ENCODE results near the gene C11orf68. TPM values are rescaled to one million over a fixed set of nuclear protein-coding genes. Genes with fewer than 3 reads are reported as not detected.

The C11orf68 gene
- total RNA-seq, 2 donors from 2014 or later: 14.1 to 18.1 TPM

DNA sequence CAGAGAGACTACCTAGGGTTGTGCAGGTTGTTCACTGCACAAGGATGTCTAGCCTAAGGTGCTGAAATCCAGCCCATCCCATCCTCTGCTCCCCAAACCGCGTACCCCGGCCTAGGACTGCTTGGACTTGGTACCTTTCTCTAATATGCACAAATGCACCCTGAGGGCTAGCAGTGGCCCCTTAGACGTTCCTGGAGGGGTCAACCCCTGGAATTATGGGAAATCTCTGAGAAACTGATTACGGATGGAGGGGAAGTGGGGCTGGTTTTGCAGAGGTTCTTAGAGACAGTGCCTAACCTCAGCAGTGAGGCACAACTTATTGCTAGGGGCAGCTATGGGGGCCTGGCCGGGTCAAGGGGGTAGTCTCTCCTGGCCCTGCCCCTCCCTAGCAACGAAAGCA lies 2.5 kb downstream of the C11orf68 start:
- H3K27me3 Mint-ChIP-seq: peaks cover 4% of the 10 kb centered on the region
- DNase-seq (no peak), ATAC-seq (no peak)
- peak overlapping the region; percentile 68 for H3K27ac Mint-ChIP-seq
- no peaks in the 10 kb centered on the region for H3K36me3 Mint-ChIP-seq (ENCODE audit: low read depth)
- peaks cover 24% of the 10 kb centered on the region for H3K4me1 Mint-ChIP-seq
- no peaks in the 10 kb centered on the region for H3K9me3 ChIP-seq (ENCODE audit: control insufficient read depth, low read length, poor library complexity, severe bottlenecking)
- peak overlapping the region; percentile 94 for H3K4me3 Mint-ChIP-seq

DNA sequence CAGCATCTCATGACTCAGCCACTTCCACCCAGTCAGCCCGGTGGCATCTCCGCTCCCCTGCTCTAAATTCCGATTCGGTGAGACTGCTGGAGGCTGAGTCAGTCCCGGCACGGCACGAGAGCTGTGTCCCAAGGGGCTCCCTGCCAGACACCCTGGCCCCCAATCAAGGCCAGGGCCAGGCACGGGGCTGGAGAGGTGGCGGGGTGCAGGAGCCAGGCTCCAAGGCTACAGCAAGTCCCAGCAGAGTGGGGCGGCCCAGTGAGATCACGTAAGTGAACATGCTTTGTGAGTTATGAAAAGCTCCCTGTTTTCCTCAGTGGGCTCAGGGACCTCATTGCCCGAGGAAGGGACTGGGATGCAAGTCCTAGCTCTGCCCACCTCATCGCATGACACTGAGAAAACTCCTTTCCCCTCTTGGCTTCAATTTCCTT lies 3.0 kb downstream of the C11orf68 start:
- DNase-seq: no peak
- peaks cover 5% of the 10 kb centered on the region for H3K27me3 Mint-ChIP-seq
- no peaks in the 10 kb centered on the region for H3K36me3 Mint-ChIP-seq (ENCODE audit: low read depth)
- H3K4me3 Mint-ChIP-seq: peak overlapping the region; percentile 94
- H3K9me3 ChIP-seq (ENCODE audit: control insufficient read depth, low read length, poor library complexity, severe bottlenecking): no peaks in the 10 kb centered on the region
- no peak for ATAC-seq
- no peak overlapping the region for H3K27ac Mint-ChIP-seq
- H3K4me1 Mint-ChIP-seq: peaks cover 24% of the 10 kb centered on the region

DNA sequence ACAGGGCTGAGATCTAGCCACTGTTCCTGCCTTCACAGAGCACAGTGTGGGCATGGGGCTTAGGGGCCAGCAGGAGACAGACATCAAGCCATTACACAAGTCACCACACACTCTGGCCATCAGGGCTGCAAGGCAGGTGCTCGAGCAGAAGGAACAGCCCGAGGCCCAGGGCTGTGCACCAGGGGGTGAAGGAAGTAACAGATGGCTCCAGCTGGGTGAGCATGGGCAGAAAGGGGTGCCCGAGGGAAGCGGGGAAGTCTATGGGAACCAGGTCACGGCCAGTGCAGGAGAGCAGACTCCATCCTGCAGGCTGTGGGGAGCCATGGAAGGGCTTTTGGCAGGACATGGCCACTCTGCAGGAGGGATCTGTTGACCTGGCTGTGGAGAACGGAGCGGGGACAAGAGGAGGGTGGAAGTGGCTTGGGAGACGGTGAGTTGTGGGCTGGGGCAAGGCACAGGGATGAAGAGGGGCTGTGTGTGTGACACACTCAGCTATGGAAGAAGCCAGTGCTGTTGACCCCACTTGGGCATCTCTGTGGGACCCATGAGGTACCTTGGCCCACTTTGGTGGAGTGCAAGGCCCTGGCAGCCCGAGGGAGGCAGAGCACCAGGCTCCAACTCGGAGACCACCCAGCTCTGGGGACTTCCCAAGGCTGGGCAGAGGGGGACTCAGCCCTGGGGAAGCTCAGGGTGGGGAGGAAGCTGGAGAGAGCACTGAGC lies 3.6 kb downstream of the C11orf68 start:
- no peaks in the 10 kb centered on the region for H3K36me3 Mint-ChIP-seq (ENCODE audit: low read depth)
- H3K27ac Mint-ChIP-seq: no peak overlapping the region
- H3K9me3 ChIP-seq (ENCODE audit: control insufficient read depth, low read length, poor library complexity, severe bottlenecking): no peaks in the 10 kb centered on the region
- H3K4me1 Mint-ChIP-seq: peaks cover 22% of the 10 kb centered on the region
- no peak for ATAC-seq
- DNase-seq: no peak
- H3K27me3 Mint-ChIP-seq: peaks cover 5% of the 10 kb centered on the region
- H3K4me3 Mint-ChIP-seq: peak overlapping the region; percentile 50

DNA sequence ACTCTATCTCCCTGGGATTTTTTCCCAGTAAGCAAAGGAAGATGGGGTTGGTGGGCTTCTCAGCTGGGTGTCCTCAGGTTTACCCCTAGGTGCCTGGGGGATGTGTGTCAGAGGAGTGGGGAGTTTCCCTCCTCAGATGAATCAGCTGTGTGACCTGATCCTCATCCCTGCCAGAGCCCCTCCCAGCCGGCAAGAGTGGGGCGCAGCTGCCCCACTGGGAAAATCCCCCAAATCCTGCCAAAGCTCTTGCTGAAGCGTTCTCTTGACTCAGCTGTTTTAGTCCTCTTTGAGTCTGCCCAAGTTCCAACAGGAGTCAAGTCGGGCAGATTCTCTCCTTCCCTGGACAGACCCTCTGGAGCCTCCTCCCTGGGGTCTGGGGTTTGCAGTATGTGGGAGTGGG lies 6.0 kb downstream of the C11orf68 start:
- no peak for ATAC-seq

DNA sequence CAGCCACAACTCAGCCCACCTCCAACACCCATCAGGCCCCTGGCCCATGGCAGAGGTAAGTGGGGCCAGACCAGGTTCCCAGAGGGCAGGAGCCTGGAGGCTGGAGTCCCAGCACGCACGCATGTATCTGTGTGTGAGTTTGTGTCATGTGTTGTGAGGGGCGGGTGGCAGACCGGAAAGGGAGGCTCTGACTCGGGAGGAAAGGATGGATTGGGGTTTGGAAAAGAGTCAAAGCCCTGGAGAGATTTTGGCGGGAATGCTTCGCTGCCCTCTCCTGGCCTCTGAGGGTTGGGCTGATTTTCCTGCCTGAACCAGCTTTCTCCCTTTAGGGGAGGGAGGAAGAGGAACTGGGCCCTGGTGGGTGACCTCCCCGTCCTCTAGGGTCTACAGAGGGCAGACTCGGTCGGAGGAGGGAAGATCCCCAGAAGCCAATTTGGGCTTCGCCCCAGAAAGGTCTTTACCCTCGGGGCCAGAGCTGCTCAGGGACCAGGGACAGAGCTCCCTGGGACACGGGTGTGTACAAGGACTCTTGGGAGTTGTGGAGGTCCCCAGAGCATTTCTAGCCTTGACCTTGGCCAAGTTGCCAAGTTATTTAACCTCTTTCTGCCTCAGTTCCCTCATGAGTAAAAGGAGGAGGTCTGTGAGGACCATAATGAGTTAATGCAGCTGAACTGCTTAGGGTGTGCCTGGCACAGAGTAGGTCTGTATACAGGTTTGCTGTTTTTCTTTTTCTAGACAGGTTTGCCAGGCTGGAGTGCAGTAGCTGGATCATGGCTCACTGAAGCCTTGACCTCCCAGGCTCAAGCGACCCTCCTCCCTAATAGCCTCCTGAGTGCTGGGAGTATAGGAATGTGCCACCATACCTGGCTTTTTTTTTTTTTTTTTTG lies 6.9 kb downstream of the C11orf68 start:
- Mint-ChIP-seq H3K36me3 (ENCODE audit: low read depth) (no peaks in the 10 kb centered on the region), H3K27ac (no peak overlapping the region), H3K4me1 (peaks cover 19% of the 10 kb centered on the region), H3K27me3 (peaks cover 12% of the 10 kb centered on the region), H3K4me3 (no peak overlapping the region)
- ATAC-seq (no peak), DNase-seq (no peak)
- H3K9me3 ChIP-seq (ENCODE audit: control insufficient read depth, low read length, poor library complexity, severe bottlenecking): no peaks in the 10 kb centered on the region

More for the DNA sequence above, 6.0 kb downstream of the C11orf68 start:
- Mint-ChIP-seq H3K27ac (no peak overlapping the region), H3K4me3 (no peak overlapping the region), H3K27me3 (peaks cover 12% of the 10 kb centered on the region), H3K36me3 (ENCODE audit: low read depth) (no peaks in the 10 kb centered on the region), H3K4me1 (peaks cover 23% of the 10 kb centered on the region)
- DNase-seq: no peak
- no peaks in the 10 kb centered on the region for H3K9me3 ChIP-seq (ENCODE audit: control insufficient read depth, low read length, poor library complexity, severe bottlenecking)

DNA sequence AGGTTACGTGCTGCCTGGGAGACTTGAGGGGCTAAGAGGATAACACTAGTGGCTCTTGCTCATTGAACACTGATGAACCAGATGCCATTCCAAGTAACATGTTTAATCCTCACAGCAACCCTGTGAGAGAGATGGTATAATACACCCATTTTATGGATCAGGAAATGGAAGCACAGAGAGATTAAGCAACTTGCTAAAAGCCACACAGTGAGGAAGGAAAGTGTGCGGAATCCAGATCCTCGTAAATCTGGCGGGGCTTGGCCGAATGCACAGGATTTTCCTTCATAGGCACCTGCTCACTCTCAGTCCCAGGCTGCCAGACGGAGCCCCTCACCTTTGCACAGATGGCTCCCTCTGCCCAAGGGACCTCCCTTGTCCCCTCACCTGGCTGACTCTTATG lies 11.0 kb downstream of the C11orf68 start:
- Mint-ChIP-seq H3K4me3 (no peak overlapping the region), H3K27me3 (peaks cover 16% of the 10 kb centered on the region), H3K4me1 (peaks cover 5% of the 10 kb centered on the region), H3K36me3 (ENCODE audit: low read depth) (no peaks in the 10 kb centered on the region), H3K27ac (no peak overlapping the region)
- ATAC-seq (no peak), DNase-seq (no peak)
- no peaks in the 10 kb centered on the region for H3K9me3 ChIP-seq (ENCODE audit: control insufficient read depth, low read length, poor library complexity, severe bottlenecking)

DNA sequence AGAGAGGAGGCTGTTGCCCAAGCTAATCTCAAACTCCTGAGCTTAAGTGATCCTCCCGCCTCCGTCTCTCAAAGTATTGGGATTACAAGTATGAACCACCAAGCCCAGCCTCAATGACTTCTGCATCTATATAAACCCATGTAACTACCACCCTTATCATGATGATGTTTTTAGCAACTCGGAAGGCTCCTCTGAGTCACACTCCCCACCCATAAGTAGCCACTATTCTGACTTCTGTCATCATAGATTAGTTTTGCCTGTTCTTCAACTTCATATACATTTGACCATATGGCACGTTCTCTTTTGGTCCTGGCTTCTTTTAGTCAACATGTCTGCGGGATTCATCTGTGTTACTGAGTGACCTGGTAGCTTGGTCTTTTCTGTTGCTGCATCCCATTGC lies 12.3 kb downstream of the C11orf68 start:
- no peak for ATAC-seq
- Mint-ChIP-seq H3K4me1 (peaks cover 5% of the 10 kb centered on the region), H3K4me3 (no peak overlapping the region), H3K27ac (no peak overlapping the region), H3K36me3 (ENCODE audit: low read depth) (no peaks in the 10 kb centered on the region), H3K27me3 (peaks cover 14% of the 10 kb centered on the region)
- no peak for DNase-seq
- no peaks in the 10 kb centered on the region for H3K9me3 ChIP-seq (ENCODE audit: control insufficient read depth, low read length, poor library complexity, severe bottlenecking)

DNA sequence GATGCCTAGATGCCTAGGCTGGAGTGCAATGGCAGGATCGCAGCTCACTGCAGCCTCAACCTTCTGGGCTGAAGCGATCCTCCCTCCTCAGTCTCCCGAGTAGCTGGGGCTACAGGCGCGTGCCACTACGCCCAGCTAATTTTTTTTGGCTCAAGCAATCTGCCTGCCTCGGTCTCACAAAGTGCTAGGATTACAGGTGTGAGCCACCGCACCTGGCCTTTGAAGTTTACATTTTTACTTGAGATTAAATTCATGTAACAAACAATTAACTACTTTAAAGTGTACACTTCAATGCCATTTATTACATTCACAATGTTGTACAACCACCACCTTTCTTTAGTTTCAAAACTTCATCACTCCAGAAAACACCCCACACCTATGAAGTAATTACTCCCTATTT lies 15.1 kb downstream of the C11orf68 start:
- Mint-ChIP-seq H3K4me3 (no peak overlapping the region), H3K27me3 (peaks cover 4% of the 10 kb centered on the region), H3K27ac (peak overlapping the region; percentile 82), H3K4me1 (peaks cover 1% of the 10 kb centered on the region), H3K36me3 (ENCODE audit: low read depth) (no peaks in the 10 kb centered on the region)
- H3K9me3 ChIP-seq (ENCODE audit: control insufficient read depth, low read length, poor library complexity, severe bottlenecking): no peaks in the 10 kb centered on the region
- no peak for ATAC-seq
- no peak for DNase-seq

DNA sequence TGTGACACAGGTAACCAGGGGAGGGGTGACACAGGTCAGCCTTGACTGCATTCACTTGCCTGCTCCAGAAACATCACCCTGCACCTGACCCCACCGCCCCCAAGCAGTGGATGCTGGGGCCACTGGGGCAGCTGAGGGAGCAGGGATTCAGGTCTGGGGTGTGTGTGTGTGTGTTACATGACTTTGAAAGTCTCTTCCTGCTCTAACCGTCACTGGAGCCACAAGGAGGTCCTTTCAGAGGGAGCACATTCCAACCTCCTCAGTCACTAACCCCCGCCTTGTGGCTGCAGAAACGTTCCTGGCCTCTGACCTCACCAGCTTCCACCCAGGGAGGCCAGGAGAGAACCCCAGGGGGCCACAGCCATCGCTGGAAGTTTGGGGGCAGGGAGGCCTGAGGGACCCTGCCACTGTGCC lies 15.8 kb downstream of the C11orf68 start:
- H3K27ac Mint-ChIP-seq: peak overlapping the region; percentile 90
- no peak for ATAC-seq

DNA sequence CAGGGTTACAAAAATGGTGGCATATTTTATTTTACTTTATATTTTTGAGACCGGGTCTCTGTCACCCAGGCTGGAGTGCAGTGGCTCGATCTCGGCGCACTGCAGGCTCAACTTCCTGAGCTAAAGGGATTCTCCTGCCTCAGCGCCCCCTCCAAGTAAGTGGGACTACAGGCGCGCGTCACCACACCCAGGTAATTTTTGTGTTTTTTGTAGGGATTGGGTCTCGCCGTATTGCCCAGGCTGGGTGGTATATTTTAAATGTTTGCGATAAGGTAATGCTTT lies 18.0 kb downstream of the C11orf68 start:
- peak overlapping the region; percentile 63 for H3K4me3 Mint-ChIP-seq
- H3K27ac Mint-ChIP-seq: peak overlapping the region; percentile 90
- no peak for DNase-seq
- no peaks in the 10 kb centered on the region for H3K9me3 ChIP-seq (ENCODE audit: control insufficient read depth, low read length, poor library complexity, severe bottlenecking)
- peaks cover 4% of the 10 kb centered on the region for H3K27me3 Mint-ChIP-seq
- peaks cover 2% of the 10 kb centered on the region for H3K4me1 Mint-ChIP-seq
- ATAC-seq: no peak
- no peaks in the 10 kb centered on the region for H3K36me3 Mint-ChIP-seq (ENCODE audit: low read depth)

More for the DNA sequence above, 15.8 kb downstream of the C11orf68 start:
- DNase-seq: no peak
- Mint-ChIP-seq H3K4me1 (peaks cover 2% of the 10 kb centered on the region), H3K36me3 (ENCODE audit: low read depth) (no peaks in the 10 kb centered on the region), H3K27me3 (peaks cover 4% of the 10 kb centered on the region), H3K4me3 (no peak overlapping the region)
- H3K9me3 ChIP-seq (ENCODE audit: control insufficient read depth, low read length, poor library complexity, severe bottlenecking): no peaks in the 10 kb centered on the region

DNA sequence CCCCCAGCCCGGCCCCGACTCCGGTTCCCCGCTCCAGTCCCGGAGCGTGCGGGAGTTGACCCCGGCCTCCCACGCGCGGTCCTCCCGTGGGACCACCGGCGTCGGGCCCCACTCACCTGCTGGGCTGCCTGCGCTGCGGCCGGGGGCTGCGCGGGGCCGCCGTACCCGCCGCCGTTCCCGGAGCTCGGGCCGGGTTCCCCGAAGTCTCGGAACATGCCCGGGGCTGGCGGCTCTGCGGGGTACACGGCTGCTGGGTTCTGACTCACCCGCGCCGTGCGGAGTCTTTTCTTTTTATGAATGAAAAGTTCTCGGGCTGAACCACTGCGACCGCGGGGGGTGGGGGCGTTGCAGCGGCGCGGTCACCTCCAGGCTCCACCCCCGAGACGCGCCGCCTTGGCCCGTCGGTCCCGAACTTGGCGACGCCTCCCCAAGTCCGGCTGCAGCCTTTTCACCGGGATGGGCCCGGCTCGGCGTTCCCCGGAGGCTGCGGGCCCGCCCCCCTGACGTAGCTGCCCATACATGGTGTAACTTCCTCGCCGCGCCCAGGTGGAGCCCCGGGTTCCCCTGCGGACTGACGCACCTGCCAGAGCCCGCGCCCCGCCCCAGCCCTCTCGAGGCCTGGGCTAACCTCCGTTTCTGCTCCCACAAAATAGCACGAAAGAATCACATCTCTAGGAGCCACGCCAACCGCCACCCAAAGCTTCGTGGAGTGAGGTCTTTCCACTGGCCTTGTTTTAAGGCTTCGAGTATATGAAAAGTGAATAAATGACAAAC lies 18.6 kb downstream of the C11orf68 start, which contains the start of gene FOSL1:
Gene FOSL1 (minus strand): TSS at position 264 of the 774 bp plus-strand sequence. CDS start 49 bp downstream, at position 215.
- ATAC-seq (peak; percentile 97), DNase-seq (peak; percentile 92 to 96 (median 95))
- H3K9me3 ChIP-seq (ENCODE audit: control insufficient read depth, low read length, poor library complexity, severe bottlenecking): no peaks in the 10 kb centered on the region
- Mint-ChIP-seq H3K36me3 (ENCODE audit: low read depth) (no peaks in the 10 kb centered on the region), H3K4me1 (peaks cover 3% of the 10 kb centered on the region), H3K4me3 (peak within 1 kb of the TSS; percentile 81), H3K27me3 (peaks cover 4% of the 10 kb centered on the region), H3K27ac (peak within 1 kb of the TSS; percentile 90)

DNA sequence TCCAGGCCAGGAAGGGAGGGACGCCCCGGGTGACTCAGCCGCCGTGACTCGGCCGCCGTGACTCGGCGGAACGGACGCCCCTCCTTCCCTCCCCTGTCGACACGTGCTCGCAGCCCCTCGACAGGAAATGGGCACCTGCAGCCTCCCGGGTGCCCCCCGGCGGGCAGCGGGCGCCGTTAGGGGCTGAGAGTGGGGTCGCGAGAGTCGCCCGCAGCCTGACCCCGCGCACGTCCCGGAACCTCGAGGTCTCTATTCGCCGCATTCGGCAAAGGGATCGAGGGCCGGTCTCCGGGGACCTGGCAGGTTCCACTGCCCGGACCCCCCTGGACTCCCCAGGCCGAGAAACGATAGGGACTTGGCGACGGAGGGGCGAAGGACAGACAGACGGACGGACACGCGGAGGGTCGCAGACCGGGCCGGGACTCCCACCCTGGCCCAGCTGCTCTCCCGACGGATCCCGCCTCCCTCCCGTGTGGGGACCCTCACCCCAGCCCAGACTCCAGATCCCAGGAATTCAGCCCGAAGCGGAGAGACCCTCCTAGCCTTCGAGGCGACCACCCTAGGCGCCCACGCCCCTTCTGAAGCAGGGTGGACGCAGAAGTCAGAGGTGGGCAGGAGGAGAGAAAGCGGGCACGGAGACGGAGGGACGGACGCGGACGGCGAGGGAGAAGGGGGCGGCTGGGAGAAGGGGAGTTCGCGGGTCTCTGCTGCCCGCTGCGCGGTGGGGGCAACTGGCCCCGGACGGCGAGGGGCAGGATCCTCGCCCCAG lies 19.3 kb downstream of the C11orf68 start:
- H3K27me3 Mint-ChIP-seq: peaks cover 4% of the 10 kb centered on the region
- no peaks in the 10 kb centered on the region for H3K9me3 ChIP-seq (ENCODE audit: control insufficient read depth, low read length, poor library complexity, severe bottlenecking)
- ATAC-seq (no peak), DNase-seq (peak in 2 of 3 donors; percentile 45 to 47)
- no peak overlapping the region for H3K27ac Mint-ChIP-seq
- peaks cover 5% of the 10 kb centered on the region for H3K4me1 Mint-ChIP-seq
- no peaks in the 10 kb centered on the region for H3K36me3 Mint-ChIP-seq (ENCODE audit: low read depth)
- H3K4me3 Mint-ChIP-seq: peak overlapping the region; percentile 81
